Endothelial cell of umbilical vein (primary cell): ENCODE measurements around the gene PFDN1. TPM values are rescaled to one million over a fixed set of nuclear protein-coding genes. Genes with fewer than 3 reads are reported as not detected.

Experiments used
- BruUV-seq: library from RNA; stranded (reverse); fragments of 400-500 nt; replicated peaks from 2 replicates; lab custom pipeline; 2021; lab: Mats Ljungman, UMichigan
- CTCF ChIA-PET: fragments of 300-600, 350-600 bp; sonication (Branson Sonifier 250); formaldehyde crosslinking; loops from one replicate; lab custom pipeline; 2021; ENCODE audit warnings: antibody characterized with exemption, inconsistent platforms; lab: Charles Lee
- POLR2A ChIA-PET: fragments of 300-600, 350-600 bp; sonication (Branson Sonifier 250); formaldehyde crosslinking; loops from one replicate; lab custom pipeline; 2021; ENCODE audit warnings: antibody characterized with exemption, inconsistent platforms; lab: Charles Lee
- DNase-seq: peaks from one replicate; pipeline ENCODE4 v3.0.0-alpha.2; 2011; ENCODE audit warnings: low read depth, low spot score
- FAIRE-seq: peaks from 2 replicates; lab custom pipeline; 2011; peaks lifted over from hg19 to GRCh38; lab: Jason Lieb, UNC
- H2AFZ ChIP-seq: 2 replicates; pipeline ENCODE4 v1.6.0; 2012; ENCODE audit warnings: low read depth, low read length, control low read depth, inconsistent platforms
- H3K27ac ChIP-seq: 2 replicates; pipeline ENCODE4 v1.5.1; 2011; ENCODE audit warnings: low read depth, mild to moderate bottlenecking, control low read depth, low read length, moderate library complexity; ENCODE audit not compliant: insufficient read depth
- H3K27me3 ChIP-seq, 2 experiments: 2 replicates each; pipeline versions ENCODE4 v1.6.0 to v1.6.1; 2011; ENCODE audit warnings: low read length in 2 of 2, mixed read lengths in 1 of 2; ENCODE audit not compliant: control insufficient read depth in 2 of 2, insufficient read depth in 2 of 2
- H3K36me3 ChIP-seq, 2 experiments: 2 replicates in 1 of 2; 3 replicates in 1 of 2; pipeline ENCODE4 v1.5.1; 2011; ENCODE audit warnings: low read length in 2 of 2, mild to moderate bottlenecking in 1 of 2, moderate library complexity in 1 of 2; ENCODE audit not compliant: control insufficient read depth in 2 of 2, insufficient read depth in 2 of 2; ENCODE audit errors: extremely low read depth in 1 of 2
- H3K4me1 ChIP-seq: 3 replicates; pipeline ENCODE4 v1.5.1; 2011; ENCODE audit warnings: mild to moderate bottlenecking, low read length; ENCODE audit not compliant: control insufficient read depth, insufficient read depth; ENCODE audit errors: extremely low read depth
- H3K4me2 ChIP-seq: 2 replicates; pipeline ENCODE4 v1.6.1; 2011; ENCODE audit warnings: low read length, control low read depth, mixed read lengths; ENCODE audit not compliant: insufficient read depth
- H3K4me3 ChIP-seq, 3 experiments: fragments of 200-600 bp in 1 of 3; sonication (generic), shearing (Covaris generic) in 1 of 3; replicated peaks in 1 of 3; 2 replicates each; pipeline ENCODE4 v1.5.1; 2011 to 2016; ENCODE audit warnings: control low read depth in 3 of 3, low read length in 3 of 3, mild to moderate bottlenecking in 2 of 3, inconsistent platforms in 1 of 3, low read depth in 1 of 3, moderate library complexity in 1 of 3; ENCODE audit not compliant: insufficient read depth in 1 of 3
- H3K79me2 ChIP-seq: 2 replicates; pipeline ENCODE4 v1.6.0; 2012; ENCODE audit warnings: low read length, inconsistent platforms; ENCODE audit not compliant: control insufficient read depth, insufficient read depth
- H3K9ac ChIP-seq: replicated peaks from 2 replicates; pipeline ENCODE3; 2011; ENCODE audit warnings: low read length, control low read depth; ENCODE audit not compliant: insufficient read depth; ENCODE audit errors: extremely low read depth
- H3K9me1 ChIP-seq: replicated peaks from 3 replicates; pipeline ENCODE4 v1.6.0; 2011; ENCODE audit warnings: mild to moderate bottlenecking, low read length; ENCODE audit not compliant: control insufficient read depth, insufficient read depth; ENCODE audit errors: extremely low read depth
- H3K9me3 ChIP-seq: replicated peaks from 2 replicates; pipeline ENCODE4 v1.5.1; 2012; ENCODE audit warnings: low read length, inconsistent platforms; ENCODE audit not compliant: control insufficient read depth, insufficient read depth
- H4K20me1 ChIP-seq: replicated peaks from 2 replicates; pipeline ENCODE3; 2011; ENCODE audit warnings: mild to moderate bottlenecking, low read length; ENCODE audit not compliant: control insufficient read depth, insufficient read depth; ENCODE audit errors: extremely low read depth
- CTCF ChIP-seq, 2 donors: IDR thresholded peaks; 1 replicate in 1 of 2; 2 replicates in 1 of 2; pipeline ENCODE4 v1.5.1; 2011; ENCODE audit warnings: low read length in 2 of 2, mild to moderate bottlenecking in 2 of 2, moderate library complexity in 2 of 2, control low read depth in 1 of 2, inconsistent platforms in 1 of 2, low read depth in 1 of 2; ENCODE audit not compliant: insufficient read depth in 1 of 2; ENCODE audit errors: extremely low read depth in 1 of 2
- EZH2 ChIP-seq: IDR thresholded peaks from 2 replicates; pipeline ENCODE4 v1.6.1; 2012; ENCODE audit warnings: borderline replicate concordance, low read depth, mild to moderate bottlenecking, moderate library complexity, low read length, inconsistent platforms; ENCODE audit not compliant: severe bottlenecking
- FOS ChIP-seq: IDR thresholded peaks from 2 replicates; pipeline ENCODE4 v1.6.1; 2011; ENCODE audit warnings: mild to moderate bottlenecking, low read length, moderate library complexity, borderline replicate concordance; ENCODE audit not compliant: insufficient read depth
- GATA2 ChIP-seq: IDR thresholded peaks from 2 replicates; pipeline ENCODE4 v1.7.0; 2011; ENCODE audit warnings: low read depth, mild to moderate bottlenecking, moderate library complexity, mixed read lengths, low read length; ENCODE audit not compliant: insufficient read length, insufficient read depth
- JUN ChIP-seq: IDR thresholded peaks from 2 replicates; pipeline ENCODE4 v1.6.1; 2011; ENCODE audit warnings: borderline replicate concordance, low read depth; ENCODE audit not compliant: insufficient read length, insufficient read depth
- MAX ChIP-seq: IDR thresholded peaks from 2 replicates; pipeline ENCODE4 v1.6.1; 2011; ENCODE audit not compliant: insufficient read depth, insufficient read length
- MYC ChIP-seq: IDR thresholded peaks from one replicate; pipeline ENCODE4 v1.6.1; 2011; ENCODE audit warnings: mild to moderate bottlenecking, low read depth, low read length
- POLR2A ChIP-seq: IDR thresholded peaks from 2 replicates; pipeline ENCODE4 v1.6.1; 2012; ENCODE audit warnings: low read depth, mild to moderate bottlenecking, control low read depth, low read length
- POLR2AphosphoS5 ChIP-seq: IDR thresholded peaks from 2 replicates; pipeline ENCODE4 v1.6.1; 2012; ENCODE audit warnings: low read depth, mild to moderate bottlenecking, control low read depth, low read length, moderate library complexity; ENCODE audit not compliant: insufficient read depth
- dilution Hi-C: fragments of 300-500 bp; cut with MboI; formaldehyde crosslinking; loops from one replicate; pipeline ENCODE4 v1.15.0; 2019; ENCODE audit warnings: low sequenced_read_pairs; ENCODE audit not compliant: extremely low pct_ligation_motif_present
- intact Hi-C: fragments of 100-400 bp; cut with micrococcal nuclease; formaldehyde crosslinking; loops from one replicate; pipeline ENCODE4 v1.10.0; 2022
- polyA plus RNA-seq, 4 experiments: library from polyadenylated mRNA; depleted of rRNA in 3 of 4; stranded (reverse) in 3 of 4; unstranded in 1 of 4; fragments of >200 nt; gene quantifications; 2 replicates each; pipeline versions ENCODE4 v1.2.1 to v1.2.3, GENCODE V29; 2011 to 2012; ENCODE audit warnings: missing spikeins in 1 of 4
- total RNA-seq: library from RNA; stranded (reverse); gene quantifications from 2 replicates; pipeline ENCODE4 v1.2.3, GENCODE V29; 2021

The PFDN1 gene
- total and polyA plus RNA-seq, 2 donors (not counting 3 experiments of a cell fraction or from before 2014, with no cell fraction given), result 107 to 158 TPM

DNA sequence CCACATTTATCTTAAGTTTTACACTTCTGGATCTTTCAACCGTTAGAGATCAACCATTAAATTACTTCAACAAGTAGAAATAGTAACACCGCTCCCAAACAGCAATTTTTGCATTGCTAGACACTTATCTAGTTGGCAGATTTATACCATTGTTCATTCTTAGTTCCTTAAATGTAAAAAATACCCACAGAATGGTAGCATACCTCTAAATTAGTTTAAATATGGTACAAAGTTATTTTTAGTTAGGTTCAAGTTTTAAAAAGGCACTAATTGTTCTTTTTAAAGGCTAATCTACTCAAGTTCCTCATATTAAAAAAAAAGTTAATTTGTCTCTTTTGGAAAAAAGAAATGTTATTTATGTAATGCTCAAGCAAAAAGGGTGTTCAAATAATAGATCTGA lies 8.1 kb downstream of the PFDN1 start:
- Histone ChIP-seq H4K20me1 (no peaks in the 10 kb centered on the region), H2AFZ (no peak overlapping the region), H3K27ac (peak overlapping the region; percentile 85), H3K4me1 (peaks cover 77% of the 10 kb centered on the region), H3K36me3 (no peaks in the 10 kb centered on the region), H3K9me3 (no peaks in the 10 kb centered on the region), H3K27me3 (no peaks in the 10 kb centered on the region), H3K4me3 (no peak overlapping the region), H3K4me2 (no peak overlapping the region), H3K79me2 (peaks cover 72% of the 10 kb centered on the region), H3K9me1 (no peaks in the 10 kb centered on the region), H3K9ac (no peak overlapping the region)
- CTCF ChIA-PET, result interaction anchor here (1.0 to 2.0 kb wide), 5 partner anchors 14 to 51 kb away, joined by 3 to 20 read pairs (median 8); partner anchors contain the start of gene HBEGF
- BruUV-seq, result no TSS peak
- DNase-seq (no peak), FAIRE-seq (no peak)
- intact Hi-C loops, result loop anchor here (1.0 kb wide), 1 partner anchor 33 kb away; no protein-coding TSS in a partner anchor
- POLR2A ChIA-PET, result interaction anchor here (1.1 kb wide), 1 partner anchor 51 kb away, joined by 13 read pairs; the partner anchor contains the start of gene HBEGF
- no peak for TF ChIP-seq MYC
- no peak for TF ChIP-seq CTCF (IDR thresholded peaks at IDR 0.05; ENCODE audit: extremely low read depth in 1 of 2, insufficient read depth in 1 of 2, low read depth in 1 of 2, low read length in 2 of 2)
- TF ChIP-seq FOS, result no peak
- TF ChIP-seq POLR2AphosphoS5, result no peak
- no peak for TF ChIP-seq EZH2
- TF ChIP-seq POLR2A, result no peak
- no peak for TF ChIP-seq JUN
- TF ChIP-seq MAX, result no peak
- TF ChIP-seq GATA2, result no peak
- dilution Hi-C loops, result no loop called here
